Spleen (tissue), 7 donors: ENCODE results near the gene ZNF132.

ENCODE experiments used
- CTCF ChIP-seq, 11 experiments: fragments of 200-600 bp in 7 of 11; fragments of 450-650 bp in 4 of 11; sonication (generic) in 4 of 11; IDR thresholded peaks in 8 of 11; conservative IDR thresholded peaks in 3 of 11; 1 replicate in 7 of 11; 2 replicates in 4 of 11; pipeline versions ENCODE4 v1.4.0 to v1.8.0; 2016 to 2021; ENCODE audit warnings: antibody characterized with exemption in 11 of 11, inconsistent platforms in 4 of 11, mild to moderate bottlenecking in 1 of 11
- POLR2A ChIP-seq, 3 donors: fragments of 450-650 bp; IDR thresholded peaks; one replicate each; pipeline ENCODE4 v1.5.1; 2017; ENCODE audit warnings: antibody characterized with exemption in 3 of 3, mild to moderate bottlenecking in 1 of 3
- POLR2AphosphoS5 ChIP-seq, 3 donors: sonication (generic); formaldehyde crosslinking; IDR thresholded peaks; one replicate each; pipeline ENCODE4 v1.5.1; 2017; ENCODE audit warnings: antibody characterized with exemption in 3 of 3
- donor health status: DM: no; HTN: no; CAD: no; lungs with moderate emphysema.
- donor health status: DM: no; HTN: no; CAD: no.
- donor health status: DM: no; HTN: no; CAD: no.

- TF ChIP-seq CTCF (IDR thresholded peaks at IDR 0.05 in 8 of 11, conservative IDR thresholded peaks at IDR 0.05 in 3 of 11) (no peak), POLR2AphosphoS5 (IDR thresholded peaks at IDR 0.05) (peak in 1 of 3 donors; percentile 10), POLR2A (IDR thresholded peaks at IDR 0.05) (no peak)
Observed at GRCh38 chr19:58395220-58395978, 44.6 kb downstream of the ZNF132 start, which contains the start of gene RNF225.
